Measurements from ENCODE around the gene CKAP4. TPM values are rescaled to one million over a fixed set of nuclear protein-coding genes. Genes with fewer than 3 reads are reported as not detected.

Gene CKAP4
- total RNA-seq, 1 experiment from 2014 or later, result 69.6 TPM

DNA sequence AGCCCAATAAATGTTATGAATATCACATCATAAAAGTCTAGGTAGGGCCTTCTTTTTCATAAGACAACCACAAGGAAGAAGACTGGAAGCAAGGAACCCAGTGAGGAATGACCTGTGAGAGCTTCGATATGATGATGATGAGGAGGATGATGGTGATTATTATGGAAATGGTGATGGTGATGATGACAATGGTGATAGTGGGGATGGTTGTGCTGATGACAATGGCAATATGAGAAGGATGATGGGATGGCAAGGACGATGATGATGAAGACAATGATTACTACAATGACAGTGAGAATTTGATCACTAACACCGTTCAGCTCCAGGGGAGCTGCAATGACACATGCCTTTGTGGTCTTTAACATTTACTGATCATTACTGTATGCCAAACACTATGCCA is 7.7 kb upstream of the CKAP4 start (continued):
- TF ChIP-seq PREB (CRISPR knock-in tag; IDR thresholded peaks at IDR 0.05; ENCODE audit: borderline replicate concordance) (no peak), ZNF232 (CRISPR knock-in tag; IDR thresholded peaks at IDR 0.05) (no peak), USF2 (CRISPR knock-in tag; IDR thresholded peaks at IDR 0.05) (no peak), STAT6 (CRISPR knock-in tag; conservative IDR thresholded peaks at IDR 0.05; ENCODE audit: low read depth) (no peak), RELA (CRISPR knock-in tag; IDR thresholded peaks at IDR 0.05; ENCODE audit: borderline replicate concordance) (no peak), FOXJ3 (CRISPR knock-in tag; IDR thresholded peaks at IDR 0.05; ENCODE audit: borderline replicate concordance) (no peak), ZNF263 (CRISPR knock-in tag; IDR thresholded peaks at IDR 0.05; ENCODE audit: low read depth) (no peak)

- no peak overlapping the region for H3K27ac Mint-ChIP-seq
- TF ChIP-seq CBFB (CRISPR knock-in tag; IDR thresholded peaks at IDR 0.05; ENCODE audit: low read depth) (no peak), ATF6 (CRISPR knock-in tag; IDR thresholded peaks at IDR 0.05) (no peak), HMGXB4 (CRISPR knock-in tag; IDR thresholded peaks at IDR 0.05) (no peak), NR3C1 (CRISPR knock-in tag; conservative IDR thresholded peaks at IDR 0.05; ENCODE audit: low read depth) (no peak), FOXJ3 (CRISPR knock-in tag; IDR thresholded peaks at IDR 0.05; ENCODE audit: borderline replicate concordance) (no peak), NFYB (CRISPR knock-in tag; conservative IDR thresholded peaks at IDR 0.05; ENCODE audit: low read depth) (no peak), ZBTB21 (CRISPR knock-in tag; IDR thresholded peaks at IDR 0.05; ENCODE audit: borderline replicate concordance) (no peak), CREM (CRISPR knock-in tag; IDR thresholded peaks at IDR 0.05) (no peak), JAZF1 (CRISPR knock-in tag; IDR thresholded peaks at IDR 0.05) (no peak), HMGA2 (CRISPR knock-in tag; IDR thresholded peaks at IDR 0.05) (no peak), E2F5 (CRISPR knock-in tag; IDR thresholded peaks at IDR 0.05) (no peak)
- TF ChIP-seq, protein P1, sequence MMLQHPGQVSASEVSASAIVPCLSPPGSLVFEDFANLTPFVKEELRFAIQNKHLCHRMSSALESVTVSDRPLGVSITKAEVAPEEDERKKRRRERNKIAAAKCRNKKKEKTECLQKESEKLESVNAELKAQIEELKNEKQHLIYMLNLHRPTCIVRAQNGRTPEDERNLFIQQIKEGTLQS (CRISPR knock-in tag; conservative IDR thresholded peaks at IDR 0.05), result no peak
- TF ChIP-seq, protein P2, sequence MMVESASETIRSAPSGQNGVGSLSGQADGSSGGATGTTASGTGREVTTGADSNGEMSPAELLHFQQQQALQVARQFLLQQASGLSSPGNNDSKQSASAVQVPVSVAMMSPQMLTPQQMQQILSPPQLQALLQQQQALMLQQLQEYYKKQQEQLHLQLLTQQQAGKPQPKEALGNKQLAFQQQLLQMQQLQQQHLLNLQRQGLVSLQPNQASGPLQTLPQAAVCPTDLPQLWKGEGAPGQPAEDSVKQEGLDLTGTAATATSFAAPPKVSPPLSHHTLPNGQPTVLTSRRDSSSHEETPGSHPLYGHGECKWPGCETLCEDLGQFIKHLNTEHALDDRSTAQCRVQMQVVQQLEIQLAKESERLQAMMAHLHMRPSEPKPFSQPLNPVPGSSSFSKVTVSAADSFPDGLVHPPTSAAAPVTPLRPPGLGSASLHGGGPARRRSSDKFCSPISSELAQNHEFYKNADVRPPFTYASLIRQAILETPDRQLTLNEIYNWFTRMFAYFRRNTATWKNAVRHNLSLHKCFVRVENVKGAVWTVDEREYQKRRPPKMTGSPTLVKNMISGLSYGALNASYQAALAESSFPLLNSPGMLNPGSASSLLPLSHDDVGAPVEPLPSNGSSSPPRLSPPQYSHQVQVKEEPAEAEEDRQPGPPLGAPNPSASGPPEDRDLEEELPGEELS (CRISPR knock-in tag; IDR thresholded peaks at IDR 0.05), result no peak
- CTCF ChIA-PET, result interaction anchor here (0.6 to 2.0 kb wide), 5 partner anchors 28 to 835 kb away, joined by 3 to 13 read pairs (median 7); partner anchors contain the start of gene POLR3B
- H3K9me3 Mint-ChIP-seq, result no peaks in the 10 kb centered on the region
- peak; percentile 36 for DNase-seq (ENCODE audit: low spot score)
- no peak overlapping the region for H3K4me3 Mint-ChIP-seq
- POLR2A ChIA-PET, result interaction anchor here (0.6 kb wide), 1 partner anchor 18 kb away, joined by 3 read pairs; no protein-coding TSS in a partner anchor
- no peaks in the 10 kb centered on the region for H3K36me3 Mint-ChIP-seq
- H3K27me3 Mint-ChIP-seq (ENCODE audit: low read depth), result no peaks in the 10 kb centered on the region
- peaks cover 12% of the 10 kb centered on the region for H3K4me1 Mint-ChIP-seq
- peak; percentile 89 for ATAC-seq
Measured at GRCh38 chr12:106254724-106255123, 6.9 kb upstream of the CKAP4 start.
